HEK293 (cell line): ENCODE results near the gene SCPEP1.
A peak's percentile ranks its signal among the peaks of the same experiment; 100 is the strongest.

Experiments used
- CTCF ChIA-PET: fragments of 350-600 bp; formaldehyde crosslinking; extraction: SDS; loops from one replicate; lab custom pipeline; 2021; ENCODE audit warnings: antibody characterized with exemption; lab: Yijun Ruan, JAX
- POLR2A ChIA-PET: fragments of 300-600 bp; formaldehyde crosslinking; extraction: SDS; loops from one replicate; lab custom pipeline; 2020; ENCODE audit warnings: antibody characterized with exemption, inconsistent platforms; lab: Yijun Ruan, JAX
- H3K27ac ChIP-seq: fragments of 200-500 bp; sonication (Bioruptor generic); 2 replicates; pipeline ENCODE4 v1.5.1; 2014; ENCODE audit warnings: low read depth, low read length, control low read depth, inconsistent platforms; ENCODE audit errors: extremely low read depth
- H3K36me3 ChIP-seq, 2 experiments: fragments of 200-500 bp in 1 of 2; sonication (Bioruptor generic) in 1 of 2; 1 replicate in 1 of 2; 2 replicates in 1 of 2; pipeline ENCODE4 v1.5.1; 2014 to 2017; ENCODE audit warnings: inconsistent platforms in 2 of 2, low read length in 2 of 2; ENCODE audit not compliant: control insufficient read depth in 2 of 2, insufficient read depth in 1 of 2
- H3K4me1 ChIP-seq: fragments of 200-500 bp; sonication (Bioruptor generic); 2 replicates; pipeline ENCODE4 v1.5.1; 2014; ENCODE audit warnings: mild to moderate bottlenecking, low read length, inconsistent platforms; ENCODE audit not compliant: control insufficient read depth, insufficient read depth
- H3K4me3 ChIP-seq: 2 replicates; pipeline ENCODE4 v1.5.1; 2011; ENCODE audit warnings: low read depth, mild to moderate bottlenecking, control low read depth, low read length, moderate library complexity
- H3K9me3 ChIP-seq: fragments of 200-500 bp; sonication (Bioruptor generic); 2 replicates; pipeline ENCODE4 v1.5.1; 2014; ENCODE audit warnings: low read depth, low read length, inconsistent platforms; ENCODE audit not compliant: control insufficient read depth, insufficient read depth
- SP2 ChIP-seq: fragments of 450-650 bp; formaldehyde crosslinking; IDR thresholded peaks from 2 replicates; pipeline ENCODE4 v1.5.1; 2016; ENCODE audit warnings: missing biosample characterization, missing genetic modification characterization
- TCF7L2 ChIP-seq: IDR thresholded peaks from 2 replicates; pipeline ENCODE4 v1.6.1; 2011; ENCODE audit warnings: low read depth, mild to moderate bottlenecking, inconsistent platforms, low read length, moderate library complexity, borderline replicate concordance
- ZBTB20 ChIP-seq: fragments of 450-650 bp; formaldehyde crosslinking; IDR thresholded peaks from 2 replicates; pipeline ENCODE4 v1.5.1; 2016; ENCODE audit warnings: missing biosample characterization, missing genetic modification characterization
- ZBTB21 ChIP-seq: fragments of 450-650 bp; formaldehyde crosslinking; IDR thresholded peaks from 2 replicates; pipeline ENCODE4 v1.5.1; 2017; ENCODE audit warnings: missing biosample characterization, missing genetic modification characterization
- ZBTB7A ChIP-seq: fragments of 450-650 bp; formaldehyde crosslinking; IDR thresholded peaks from 2 replicates; pipeline ENCODE4 v1.5.1; 2016; ENCODE audit warnings: low read depth, missing biosample characterization, missing genetic modification characterization
- ZFHX2 ChIP-seq: fragments of 450-650 bp; formaldehyde crosslinking; conservative IDR thresholded peaks from 2 replicates; pipeline ENCODE4 v1.5.1; 2016; ENCODE audit warnings: missing biosample characterization, missing genetic modification characterization
- ZNF121 ChIP-seq: fragments of 450-650 bp; formaldehyde crosslinking; IDR thresholded peaks from 2 replicates; pipeline ENCODE4 v1.5.1; 2016; ENCODE audit warnings: missing biosample characterization, missing genetic modification characterization
- ZNF2 ChIP-seq: fragments of 450-650 bp; formaldehyde crosslinking; IDR thresholded peaks from 2 replicates; pipeline ENCODE4 v1.5.1; 2016; ENCODE audit warnings: missing biosample characterization, missing genetic modification characterization
- ZNF202 ChIP-seq: fragments of 450-650 bp; formaldehyde crosslinking; IDR thresholded peaks from 2 replicates; pipeline ENCODE4 v1.5.1; 2016; ENCODE audit warnings: missing biosample characterization, missing genetic modification characterization, borderline replicate concordance
- ZNF221 ChIP-seq: fragments of 450-650 bp; formaldehyde crosslinking; IDR thresholded peaks from 2 replicates; pipeline ENCODE4 v1.5.1; 2017; ENCODE audit warnings: missing biosample characterization, missing genetic modification characterization, borderline replicate concordance
- ZNF24 ChIP-seq: fragments of 450-650 bp; formaldehyde crosslinking; IDR thresholded peaks from 2 replicates; pipeline ENCODE4 v1.5.1; 2016; ENCODE audit warnings: missing biosample characterization, missing genetic modification characterization
- ZNF341 ChIP-seq: fragments of 450-650 bp; formaldehyde crosslinking; IDR thresholded peaks from 2 replicates; pipeline ENCODE4; 2016; ENCODE audit warnings: low read depth, missing biosample characterization, missing genetic modification characterization
- ZNF354C ChIP-seq: fragments of 450-650 bp; formaldehyde crosslinking; IDR thresholded peaks from 2 replicates; pipeline ENCODE4 v1.5.1; 2016; ENCODE audit warnings: missing biosample characterization, missing genetic modification characterization, low read depth, borderline replicate concordance
- ZNF37A ChIP-seq: fragments of 450-650 bp; IDR thresholded peaks from 2 replicates; pipeline ENCODE4 v1.5.1; 2018; ENCODE audit warnings: missing biosample characterization, missing genetic modification characterization
- ZNF473 ChIP-seq: fragments of 450-650 bp; formaldehyde crosslinking; IDR thresholded peaks from 2 replicates; pipeline ENCODE4 v1.5.1; 2017; ENCODE audit warnings: missing biosample characterization, missing genetic modification characterization
- ZNF513 ChIP-seq: fragments of 450-650 bp; IDR thresholded peaks from 2 replicates; pipeline ENCODE4 v1.5.1; 2018; ENCODE audit warnings: missing biosample characterization, missing genetic modification characterization
- ZNF544 ChIP-seq: fragments of 450-650 bp; formaldehyde crosslinking; IDR thresholded peaks from 2 replicates; pipeline ENCODE4 v1.5.0; 2017; ENCODE audit warnings: missing biosample characterization, missing genetic modification characterization
- ZNF580 ChIP-seq: fragments of 450-650 bp; formaldehyde crosslinking; IDR thresholded peaks from 2 replicates; pipeline ENCODE4 v1.5.1; 2016; ENCODE audit warnings: missing biosample characterization, missing genetic modification characterization
- ZNF585B ChIP-seq: fragments of 450-650 bp; formaldehyde crosslinking; IDR thresholded peaks from 2 replicates; pipeline ENCODE4 v1.5.1; 2016; ENCODE audit warnings: missing biosample characterization, missing genetic modification characterization
- ZNF600 ChIP-seq: fragments of 450-650 bp; formaldehyde crosslinking; IDR thresholded peaks from 2 replicates; pipeline ENCODE4 v1.5.1; 2016; ENCODE audit warnings: missing biosample characterization, missing genetic modification characterization
- ZNF621 ChIP-seq: fragments of 450-650 bp; formaldehyde crosslinking; IDR thresholded peaks from 2 replicates; pipeline ENCODE4 v1.5.1; 2017; ENCODE audit warnings: missing biosample characterization, missing genetic modification characterization
- ZNF670 ChIP-seq: fragments of 450-650 bp; formaldehyde crosslinking; IDR thresholded peaks from 2 replicates; pipeline ENCODE4 v1.5.1; 2016; ENCODE audit warnings: missing biosample characterization, missing genetic modification characterization, low read depth
- ZNF704 ChIP-seq: fragments of 450-650 bp; formaldehyde crosslinking; IDR thresholded peaks from 2 replicates; pipeline ENCODE4 v1.5.1; 2016; ENCODE audit warnings: missing biosample characterization, missing genetic modification characterization
- ZNF747 ChIP-seq: fragments of 450-650 bp; formaldehyde crosslinking; IDR thresholded peaks from 2 replicates; pipeline ENCODE4 v1.5.1; 2016; ENCODE audit warnings: missing biosample characterization, missing genetic modification characterization

The SCPEP1 gene

GRCh38 chr17:57001541-57001940, 23.6 kb downstream of the SCPEP1 start:
- peaks cover 4 to 72% of the 10 kb centered on the region in 2 experiments; a peak in 2 of 3 replicates for H3K36me3 ChIP-seq
- no peak for TF ChIP-seq ZNF600 (tag by site-specific recombination)
- TF ChIP-seq ZNF544 (tag by site-specific recombination) = no peak
- TF ChIP-seq ZNF670 (tag by site-specific recombination) = no peak
- no peak for TF ChIP-seq TCF7L2
- TF ChIP-seq ZNF2 (tag by site-specific recombination) = no peak
- no peak for TF ChIP-seq ZNF221
- TF ChIP-seq ZNF24 (tag by site-specific recombination) = no peak
- TF ChIP-seq ZBTB21 (tag by site-specific recombination) = no peak
- TF ChIP-seq ZBTB20 (tag by site-specific recombination) = no peak
- no peak for TF ChIP-seq ZNF37A (tag by site-specific recombination)
- no peak for TF ChIP-seq ZNF341
- TF ChIP-seq ZNF354C = no peak
- TF ChIP-seq ZNF580 (tag by site-specific recombination) = no peak
- TF ChIP-seq ZNF513 = no peak
- no peak for TF ChIP-seq ZNF747
- TF ChIP-seq ZBTB7A (tag by site-specific recombination) = no peak
- no peak for TF ChIP-seq ZNF121 (tag by site-specific recombination)
- no peak for TF ChIP-seq ZNF621
- no peak for TF ChIP-seq ZNF473 (tag by site-specific recombination)
- TF ChIP-seq, all 188 proteins: peak for 0
- Histone ChIP-seq H3K27ac (no peak overlapping the region), H3K4me3 (no peak overlapping the region), H3K4me1 (no peaks in the 10 kb centered on the region), H3K9me3 (no peaks in the 10 kb centered on the region)
- ChIA-PET POLR2A (no interaction called here), CTCF (interaction anchor here (1.7 kb wide), 1 partner anchor 9 kb away, joined by 13 read pairs; no protein-coding TSS in a partner anchor)

GRCh38 chr17:57002904-57003303, 25.0 kb downstream of the SCPEP1 start:
- Histone ChIP-seq H3K4me1 (no peaks in the 10 kb centered on the region), H3K9me3 (no peaks in the 10 kb centered on the region), H3K4me3 (no peak overlapping the region), H3K27ac (no peak overlapping the region), H3K36me3 (peaks cover 4 to 59% of the 10 kb centered on the region in 2 experiments; a peak in 2 of 3 replicates)
- CTCF ChIA-PET = interaction anchor here (1.2 kb wide), 1 partner anchor 9 kb away, joined by 5 read pairs; no protein-coding TSS in a partner anchor
- POLR2A ChIA-PET = interaction anchor here (0.7 kb wide), 1 partner anchor 42 kb away, joined by 5 read pairs; no protein-coding TSS in a partner anchor
- TF ChIP-seq ZFHX2 (peak; percentile 27; the same call in 1 of the 2 replicates), ZNF585B (no peak)

- TF ChIP-seq SP2 (no peak), ZNF202 (tag by site-specific recombination) (no peak), ZNF704 (no peak)
- TF ChIP-seq, all 188 proteins: peak for 0
- no peak overlapping the region for H3K4me3 ChIP-seq
- no peaks in the 10 kb centered on the region for H3K4me1 ChIP-seq
- peaks cover 4 to 46% of the 10 kb centered on the region in 2 experiments; a peak in 2 of 3 replicates for H3K36me3 ChIP-seq
- no peaks in the 10 kb centered on the region for H3K9me3 ChIP-seq
- CTCF ChIA-PET = interaction anchor here (1.5 kb wide), 1 partner anchor 9 kb away, joined by 4 read pairs; no protein-coding TSS in a partner anchor
- POLR2A ChIA-PET = no interaction called here
- no peak overlapping the region for H3K27ac ChIP-seq
These were observed 27.1 kb downstream of the SCPEP1 start for GRCh38 chr17:57004944-57005579.
